Peyer's patch (tissue), 4 donors: ENCODE data around the gene RGS3.

Experiments used
- POLR2A ChIP-seq, 2 donors: fragments of 450-650 bp; IDR thresholded peaks; one replicate each; pipeline ENCODE4 v1.5.1; 2017; ENCODE audit warnings: antibody characterized with exemption in 2 of 2, mild to moderate bottlenecking in 2 of 2, moderate library complexity in 2 of 2
- TF ChIP-seq, protein P1 (sequence below), 6 experiments: fragments of 450-650 bp in 4 of 6; fragments of 200-600 bp in 2 of 6; sonication (generic) in 1 of 6; IDR thresholded peaks; one replicate each; pipeline ENCODE4 v1.5.1; 2017 to 2019; ENCODE audit warnings: antibody characterized with exemption in 6 of 6, mild to moderate bottlenecking in 3 of 6, moderate library complexity in 1 of 6

DNA sequence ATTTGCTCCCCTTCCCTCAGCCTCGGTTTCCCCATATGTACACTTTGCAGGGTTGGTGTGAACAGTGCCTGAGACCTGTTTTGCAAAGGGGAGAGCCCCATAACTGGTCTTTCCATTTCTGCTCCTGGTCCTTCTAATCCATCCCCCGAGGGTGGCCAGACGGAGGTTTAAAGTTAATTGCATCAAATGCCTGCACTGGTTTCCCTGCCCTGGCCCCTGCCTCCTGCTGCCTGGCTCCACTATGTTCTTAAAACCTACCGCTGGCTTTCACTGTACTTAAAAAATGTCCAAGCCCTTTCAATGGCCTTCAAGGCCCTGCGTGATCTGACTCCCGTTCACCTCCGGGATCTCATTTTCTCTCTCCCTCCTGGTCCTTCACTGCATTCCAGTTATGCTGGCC, 183.0 kb downstream of the RGS3 start:
- TF ChIP-seq, protein P1, sequence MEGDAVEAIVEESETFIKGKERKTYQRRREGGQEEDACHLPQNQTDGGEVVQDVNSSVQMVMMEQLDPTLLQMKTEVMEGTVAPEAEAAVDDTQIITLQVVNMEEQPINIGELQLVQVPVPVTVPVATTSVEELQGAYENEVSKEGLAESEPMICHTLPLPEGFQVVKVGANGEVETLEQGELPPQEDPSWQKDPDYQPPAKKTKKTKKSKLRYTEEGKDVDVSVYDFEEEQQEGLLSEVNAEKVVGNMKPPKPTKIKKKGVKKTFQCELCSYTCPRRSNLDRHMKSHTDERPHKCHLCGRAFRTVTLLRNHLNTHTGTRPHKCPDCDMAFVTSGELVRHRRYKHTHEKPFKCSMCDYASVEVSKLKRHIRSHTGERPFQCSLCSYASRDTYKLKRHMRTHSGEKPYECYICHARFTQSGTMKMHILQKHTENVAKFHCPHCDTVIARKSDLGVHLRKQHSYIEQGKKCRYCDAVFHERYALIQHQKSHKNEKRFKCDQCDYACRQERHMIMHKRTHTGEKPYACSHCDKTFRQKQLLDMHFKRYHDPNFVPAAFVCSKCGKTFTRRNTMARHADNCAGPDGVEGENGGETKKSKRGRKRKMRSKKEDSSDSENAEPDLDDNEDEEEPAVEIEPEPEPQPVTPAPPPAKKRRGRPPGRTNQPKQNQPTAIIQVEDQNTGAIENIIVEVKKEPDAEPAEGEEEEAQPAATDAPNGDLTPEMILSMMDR (IDR thresholded peaks at IDR 0.05), result no peak
- TF ChIP-seq POLR2A (IDR thresholded peaks at IDR 0.05), result no peak
